HG03039 (cell line): Measurements from ENCODE around the gene CUL7.
"Not testable (repeated sequence)": the region's sequence is repeated elsewhere in the genome, so short reads cannot be mapped to it uniquely, and the experiment has no call there.

Source experiments
- ATAC-seq: cut with Tn5 transposase; IDR thresholded peaks from one replicate; pipeline ENCODE4 v1.9.1; 2021; ENCODE audit warnings: mild to moderate bottlenecking, moderate library complexity; ENCODE audit not compliant: unreplicated experiment

Gene CUL7

DNA sequence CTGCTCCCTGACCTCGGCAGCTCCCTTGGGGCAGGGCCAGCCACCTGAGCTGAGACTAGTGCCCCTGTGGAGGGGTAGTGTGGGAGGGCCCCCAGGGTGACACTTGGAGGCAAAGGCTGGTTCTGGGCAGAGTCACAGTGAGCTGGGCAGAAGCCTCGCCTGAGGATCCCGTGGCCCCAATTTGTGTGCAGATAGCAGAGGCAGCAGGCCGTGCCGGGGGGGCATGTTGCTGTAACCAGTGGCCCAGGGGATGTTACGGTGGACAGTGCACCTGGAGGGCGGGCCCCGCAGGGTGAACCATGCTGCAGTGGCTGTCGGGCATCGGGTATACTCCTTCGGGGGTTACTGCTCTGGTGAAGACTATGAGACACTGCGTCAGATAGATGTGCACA is 36.7 kb downstream of the CUL7 start:
- ATAC-seq: no peak

- ATAC-seq: no peak
These were observed 37.3 kb downstream of the CUL7 start for GRCh38 chr6:43016176-43016942.

DNA sequence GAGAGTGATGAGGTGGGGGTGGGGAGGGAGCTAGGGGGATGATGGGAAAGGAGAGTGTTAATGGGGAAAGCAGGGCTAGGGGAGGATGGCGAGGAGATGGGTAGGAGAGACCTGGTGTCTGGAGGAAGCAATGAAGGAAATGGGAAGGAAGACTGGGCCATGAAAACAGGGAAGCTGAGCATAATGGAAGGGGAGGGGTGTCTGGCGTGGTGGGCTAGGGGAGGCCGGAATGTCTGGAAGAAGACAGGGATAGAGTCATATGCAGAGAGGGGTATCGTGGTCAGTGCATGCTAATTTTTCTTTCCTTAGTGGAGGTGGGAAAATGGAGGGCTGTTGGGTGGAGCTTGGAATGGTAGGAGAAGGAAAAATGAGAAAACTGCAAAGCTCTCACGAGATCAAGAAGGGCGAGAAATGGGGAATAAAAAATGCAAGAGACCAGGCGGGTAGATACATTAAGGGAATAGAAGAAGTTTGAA is 39.2 kb downstream of the CUL7 start:
- no peak for ATAC-seq

GRCh38 chr6:43013843-43014433 is 39.7 kb downstream of the CUL7 start, which contains the start of the genes KLHDC3 and MEA1:
Gene KLHDC3 (plus strand): TSS chr6:43014249. CDS start chr6:43017193, 2,944 bp downstream.
Gene MEA1 (minus strand): TSS chr6:43013946. CDS start chr6:43013813, 133 bp downstream.
- ATAC-seq: peak; percentile 85

DNA sequence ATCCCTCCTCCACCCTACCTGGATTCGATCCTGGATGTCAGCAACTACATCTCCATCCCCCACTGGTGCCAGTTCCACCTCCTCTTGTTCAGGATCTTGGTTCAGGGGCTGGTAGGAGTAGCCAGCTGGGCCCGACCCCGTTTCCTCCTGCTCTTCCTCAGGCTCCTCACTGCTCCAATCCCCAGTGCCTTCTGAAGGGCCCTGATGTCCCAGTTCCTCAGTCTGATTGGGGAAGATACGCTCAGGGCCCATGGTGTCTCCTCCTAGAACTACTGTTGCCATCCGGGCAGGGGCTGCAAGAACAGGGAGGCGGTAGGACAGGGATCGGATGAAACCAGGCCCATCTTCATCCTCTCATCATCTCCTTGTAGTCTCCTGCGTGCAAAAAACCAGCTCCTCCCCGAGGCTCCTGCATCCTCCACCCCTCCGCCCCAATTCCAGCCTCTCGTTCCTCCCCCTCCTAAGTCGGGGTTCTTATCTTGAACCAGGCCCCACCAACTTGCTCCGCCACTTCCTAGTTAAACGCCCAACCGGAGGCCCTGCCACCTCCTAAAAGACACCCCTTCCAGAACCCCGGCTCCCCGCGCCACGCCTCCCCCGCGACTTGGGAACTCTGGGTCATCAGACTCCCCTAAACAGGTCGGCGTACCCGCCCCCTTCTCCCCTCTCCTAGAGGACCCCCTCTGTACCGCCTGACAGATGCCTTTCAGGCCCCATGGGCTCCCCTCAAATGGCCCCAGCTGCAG is 40.4 kb downstream of the CUL7 start:
- ATAC-seq: no peak

DNA sequence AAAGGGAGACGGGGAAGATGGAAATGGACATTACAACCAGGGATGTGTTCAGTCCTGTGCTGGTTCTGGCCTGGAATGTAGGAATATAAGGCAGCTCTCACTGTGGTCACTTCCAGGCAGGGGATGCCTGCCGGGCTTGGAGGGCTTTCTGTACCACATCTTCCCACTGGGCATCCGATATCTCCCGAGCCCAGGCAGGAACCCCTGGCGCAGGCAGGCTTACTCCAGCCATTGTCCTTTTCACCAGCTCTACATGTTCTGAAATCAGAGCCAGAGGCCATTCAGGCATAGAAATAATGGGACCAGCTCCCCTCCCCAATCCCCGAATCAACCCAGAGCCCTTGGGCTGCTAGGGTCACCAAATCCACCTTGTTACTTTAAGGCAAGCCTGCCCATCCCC is 41.3 kb downstream of the CUL7 start:
- ATAC-seq: no peak

GRCh38 chr6:43011207-43011606 is 42.4 kb downstream of the CUL7 start:
- ATAC-seq: no peak

DNA sequence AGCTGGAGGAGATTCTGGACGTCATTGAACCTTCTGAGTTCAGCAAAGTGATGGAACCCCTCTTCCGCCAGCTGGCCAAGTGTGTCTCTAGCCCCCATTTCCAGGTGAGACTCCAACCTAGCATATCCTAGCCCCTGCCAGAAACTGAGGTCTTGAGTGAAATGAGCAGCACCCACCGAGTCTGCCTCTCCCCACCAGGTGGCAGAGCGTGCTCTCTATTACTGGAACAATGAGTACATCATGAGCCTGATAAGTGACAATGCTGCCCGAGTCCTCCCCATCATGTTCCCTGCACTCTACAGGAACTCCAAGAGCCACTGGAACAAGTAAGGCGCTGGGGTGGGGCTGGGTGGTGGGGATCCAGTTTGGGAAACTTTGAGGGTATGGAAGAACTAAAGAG is 44.5 kb downstream of the CUL7 start:
- no peak for ATAC-seq

DNA sequence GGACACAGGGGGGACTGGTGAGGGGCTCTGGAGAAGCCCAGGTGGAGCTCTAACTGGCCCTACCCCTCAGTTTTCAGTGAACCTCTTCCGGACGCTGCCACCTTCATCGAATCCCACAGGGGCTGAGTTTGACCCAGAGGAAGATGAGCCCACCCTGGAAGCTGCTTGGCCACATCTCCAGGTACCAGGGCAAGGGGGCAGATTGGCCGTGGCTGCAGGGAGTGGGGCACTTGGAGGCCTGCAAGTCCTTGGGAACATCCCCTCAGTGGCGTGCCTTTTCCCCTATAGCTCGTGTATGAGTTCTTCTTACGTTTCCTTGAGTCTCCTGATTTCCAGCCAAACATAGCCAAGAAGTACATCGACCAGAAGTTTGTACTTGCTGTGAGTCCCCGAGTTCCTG is 46.5 kb downstream of the CUL7 start:
- ATAC-seq: no peak

GRCh38 chr6:43006251-43006650 is 47.4 kb downstream of the CUL7 start:
- ATAC-seq: no peak

GRCh38 chr6:43005844-43006243 is 47.8 kb downstream of the CUL7 start:
- no peak for ATAC-seq

- ATAC-seq: no peak
These were observed 51.8 kb downstream of the CUL7 start for GRCh38 chr6:43001843-43002242.

DNA sequence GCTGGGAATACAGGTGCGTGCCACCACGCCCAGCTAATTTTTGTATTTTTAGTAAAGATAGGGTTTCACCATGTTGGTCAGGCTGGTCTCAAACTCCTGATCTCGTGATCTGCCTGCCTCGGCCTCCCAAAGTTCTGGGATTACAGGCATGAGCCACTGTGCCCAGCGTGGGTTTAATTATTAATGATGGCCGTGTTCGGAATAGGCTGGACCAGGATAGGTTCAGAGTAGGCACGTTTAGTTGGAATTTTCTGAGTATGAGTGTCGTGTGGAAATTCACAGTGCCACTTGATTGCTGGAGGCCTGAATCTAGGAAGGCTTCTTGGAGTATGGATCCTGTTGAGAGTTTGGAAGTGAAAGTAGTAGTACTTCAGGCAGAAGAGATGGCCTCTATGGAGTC is 55.4 kb downstream of the CUL7 start:
- ATAC-seq: not testable (repeated sequence)

GRCh38 chr6:42996513-42996912 is 57.1 kb downstream of the CUL7 start:
- ATAC-seq: no peak

GRCh38 chr6:42993445-42993844 is 60.2 kb downstream of the CUL7 start:
- no peak for ATAC-seq

GRCh38 chr6:42989923-42990322 is 63.7 kb downstream of the CUL7 start:
- ATAC-seq: no peak

DNA sequence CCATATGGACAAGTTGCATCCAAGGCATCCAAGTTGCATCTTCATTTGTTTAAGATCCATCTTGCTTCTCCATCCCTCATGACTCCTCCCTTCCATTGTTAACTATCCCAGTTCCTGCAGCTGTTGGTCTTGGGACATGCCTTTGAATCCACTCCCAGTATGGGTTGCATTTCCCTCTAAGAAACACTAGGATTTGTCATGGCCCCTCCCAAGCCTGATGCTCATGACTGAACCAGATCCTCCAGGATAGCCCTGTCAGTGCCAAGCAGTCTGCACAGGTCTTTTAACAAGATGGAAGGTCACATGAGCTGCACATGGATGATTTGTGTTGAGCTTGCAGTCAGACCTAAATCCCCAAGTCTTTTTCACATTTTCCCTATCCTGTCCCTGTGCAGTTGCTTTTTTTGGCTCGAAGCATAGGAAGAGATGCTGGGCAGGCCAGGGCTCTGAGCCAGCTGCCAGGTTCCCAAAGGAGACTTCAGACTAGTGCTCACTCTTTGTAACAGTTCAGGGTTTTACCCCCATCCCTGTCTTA is 65.1 kb downstream of the CUL7 start:
- no peak for ATAC-seq
